ENCODE data around the gene MYO1H.

DNA sequence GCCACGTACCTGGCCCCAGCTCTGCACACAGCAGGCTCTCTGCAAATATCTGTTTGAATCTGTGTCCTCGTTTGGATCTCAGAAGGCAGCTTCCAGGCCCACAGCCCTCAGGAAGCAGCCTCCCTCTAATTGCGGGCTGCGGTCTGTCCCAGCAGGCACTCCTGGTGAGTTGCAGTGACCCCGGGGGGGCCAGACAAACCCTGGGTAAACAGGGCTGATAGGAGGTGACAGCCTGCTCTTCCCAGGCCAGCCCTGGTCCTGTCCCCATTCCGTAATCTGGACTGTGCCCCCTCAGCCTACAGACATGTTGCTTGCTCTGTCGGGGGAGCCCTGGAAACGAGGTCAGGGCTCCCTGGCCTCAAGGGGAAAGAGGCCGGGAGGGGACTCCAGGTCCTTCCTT, 40.6 kb upstream of the MYO1H start:
- TF ChIP-seq, protein P1, sequence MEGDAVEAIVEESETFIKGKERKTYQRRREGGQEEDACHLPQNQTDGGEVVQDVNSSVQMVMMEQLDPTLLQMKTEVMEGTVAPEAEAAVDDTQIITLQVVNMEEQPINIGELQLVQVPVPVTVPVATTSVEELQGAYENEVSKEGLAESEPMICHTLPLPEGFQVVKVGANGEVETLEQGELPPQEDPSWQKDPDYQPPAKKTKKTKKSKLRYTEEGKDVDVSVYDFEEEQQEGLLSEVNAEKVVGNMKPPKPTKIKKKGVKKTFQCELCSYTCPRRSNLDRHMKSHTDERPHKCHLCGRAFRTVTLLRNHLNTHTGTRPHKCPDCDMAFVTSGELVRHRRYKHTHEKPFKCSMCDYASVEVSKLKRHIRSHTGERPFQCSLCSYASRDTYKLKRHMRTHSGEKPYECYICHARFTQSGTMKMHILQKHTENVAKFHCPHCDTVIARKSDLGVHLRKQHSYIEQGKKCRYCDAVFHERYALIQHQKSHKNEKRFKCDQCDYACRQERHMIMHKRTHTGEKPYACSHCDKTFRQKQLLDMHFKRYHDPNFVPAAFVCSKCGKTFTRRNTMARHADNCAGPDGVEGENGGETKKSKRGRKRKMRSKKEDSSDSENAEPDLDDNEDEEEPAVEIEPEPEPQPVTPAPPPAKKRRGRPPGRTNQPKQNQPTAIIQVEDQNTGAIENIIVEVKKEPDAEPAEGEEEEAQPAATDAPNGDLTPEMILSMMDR (IDR thresholded peaks at IDR 0.05; ENCODE audit: low read depth, low read length): no peak
- no peak for TF ChIP-seq EZH2phosphoT487 (IDR thresholded peaks at IDR 0.05; ENCODE audit: low read depth)

All from OCI-LY3 (cell line).